SK-N-MC (cell line): ENCODE data around the gene ZNF771.

ENCODE experiments used
- EZH2 ChIP-seq: fragments of 200-600 bp; sonication (generic); IDR thresholded peaks from one replicate; pipeline ENCODE4 v1.6.1; 2017; ENCODE audit warnings: antibody characterized with exemption
- FOXP2 ChIP-seq: optimal IDR thresholded peaks from 2 replicates; pipeline ENCODE3; 2011; ENCODE audit warnings: mild to moderate bottlenecking, moderate library complexity; ENCODE audit not compliant: insufficient read depth; ENCODE audit errors: extremely low read length, control extremely low read depth
- POLR2AphosphoS5 ChIP-seq: IDR thresholded peaks from 2 replicates; pipeline ENCODE4 v1.6.1; 2012; ENCODE audit warnings: mild to moderate bottlenecking, low read depth, low read length, borderline replicate concordance

DNA sequence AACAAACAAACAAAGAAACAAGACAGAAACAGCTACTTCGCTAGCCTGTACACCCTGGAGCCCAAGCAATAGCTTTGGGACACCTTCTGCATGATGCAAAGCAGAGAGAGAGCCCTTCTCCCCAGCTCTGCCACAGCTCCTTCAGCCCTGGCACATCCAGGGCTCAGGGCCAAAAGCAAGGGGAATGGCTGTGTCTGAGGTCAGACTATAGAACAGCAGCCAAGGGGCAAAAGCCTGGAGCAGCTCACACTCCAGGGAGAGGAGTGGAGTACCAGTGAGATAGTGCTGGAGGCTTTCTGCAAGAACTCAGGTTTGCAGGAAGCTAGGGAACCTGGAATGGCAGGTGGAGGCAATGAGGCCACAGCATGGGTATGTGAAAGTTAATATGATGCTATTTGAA is 49.9 kb downstream of the ZNF771 start:
- TF ChIP-seq POLR2AphosphoS5, result no peak
- no peak for TF ChIP-seq EZH2
- TF ChIP-seq FOXP2, result no peak
